ENCODE results near the gene LARGE2.

The LARGE2 gene

DNA sequence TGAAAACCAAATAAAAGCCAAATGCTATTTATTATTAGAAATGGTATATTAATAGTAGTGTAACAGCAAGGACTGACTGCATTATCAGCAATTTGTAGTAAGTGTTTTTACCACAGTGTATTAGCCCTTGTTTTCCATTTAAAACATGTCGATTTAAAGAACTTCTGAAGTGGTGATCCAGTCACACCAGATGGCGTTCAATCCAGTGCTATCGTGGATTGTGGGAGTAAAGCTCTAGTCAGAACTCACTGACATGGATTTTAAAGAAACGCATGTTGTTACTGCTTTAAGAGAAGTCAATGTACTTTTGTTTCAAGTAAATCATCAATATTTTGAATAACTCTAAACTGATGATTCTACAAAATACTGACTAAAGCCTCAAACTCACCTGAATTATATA lies 51.1 kb downstream of the LARGE2 start:
- Histone ChIP-seq H3K27ac (ENCODE audit: extremely low read depth, low read depth, low read length) (no peak overlapping the region), H3K4me3 (ENCODE audit: low read depth, low read length) (no peak overlapping the region), H3K4me1 (ENCODE audit: control insufficient read depth, insufficient read depth, low read length) (no peaks in the 10 kb centered on the region), H3K9me3 (ENCODE audit: control insufficient read depth, insufficient read depth, low read depth, low read length) (no peaks in the 10 kb centered on the region), H3K36me3 (ENCODE audit: control insufficient read depth in 2 of 2, insufficient read depth in 1 of 2, low read length in 2 of 2) (peaks cover 0 to 31% of the 10 kb centered on the region in 2 experiments; a peak in 1 of 3 replicates)
- TF ChIP-seq ZNF324 (tag by site-specific recombination; IDR thresholded peaks at IDR 0.05) (no peak), ZNF132 (tag by site-specific recombination; IDR thresholded peaks at IDR 0.05; ENCODE audit: borderline replicate concordance) (no peak), ZNF211 (tag by site-specific recombination; IDR thresholded peaks at IDR 0.05; ENCODE audit: low read depth) (no peak), ZNF16 (tag by site-specific recombination; IDR thresholded peaks at IDR 0.05; ENCODE audit: low read depth) (no peak), ZNF544 (tag by site-specific recombination; IDR thresholded peaks at IDR 0.05) (no peak), ZNF140 (tag by site-specific recombination; IDR thresholded peaks at IDR 0.05) (no peak), GLIS1 (tag by site-specific recombination; IDR thresholded peaks at IDR 0.05) (no peak), ZNF626 (tag by site-specific recombination; IDR thresholded peaks at IDR 0.05) (no peak), ZBTB8A (tag by site-specific recombination; IDR thresholded peaks at IDR 0.05) (no peak), ZNF654 (tag by site-specific recombination; IDR thresholded peaks at IDR 0.05; ENCODE audit: low read depth) (no peak), ZNF10 (tag by site-specific recombination; IDR thresholded peaks at IDR 0.05) (no peak), ZNF777 (tag by site-specific recombination; IDR thresholded peaks at IDR 0.05; ENCODE audit: borderline replicate concordance) (no peak), ZNF610 (tag by site-specific recombination; IDR thresholded peaks at IDR 0.05; ENCODE audit: borderline replicate concordance) (no peak), ZNF184 (tag by site-specific recombination; IDR thresholded peaks at IDR 0.05) (no peak)
- TF ChIP-seq, protein P1, sequence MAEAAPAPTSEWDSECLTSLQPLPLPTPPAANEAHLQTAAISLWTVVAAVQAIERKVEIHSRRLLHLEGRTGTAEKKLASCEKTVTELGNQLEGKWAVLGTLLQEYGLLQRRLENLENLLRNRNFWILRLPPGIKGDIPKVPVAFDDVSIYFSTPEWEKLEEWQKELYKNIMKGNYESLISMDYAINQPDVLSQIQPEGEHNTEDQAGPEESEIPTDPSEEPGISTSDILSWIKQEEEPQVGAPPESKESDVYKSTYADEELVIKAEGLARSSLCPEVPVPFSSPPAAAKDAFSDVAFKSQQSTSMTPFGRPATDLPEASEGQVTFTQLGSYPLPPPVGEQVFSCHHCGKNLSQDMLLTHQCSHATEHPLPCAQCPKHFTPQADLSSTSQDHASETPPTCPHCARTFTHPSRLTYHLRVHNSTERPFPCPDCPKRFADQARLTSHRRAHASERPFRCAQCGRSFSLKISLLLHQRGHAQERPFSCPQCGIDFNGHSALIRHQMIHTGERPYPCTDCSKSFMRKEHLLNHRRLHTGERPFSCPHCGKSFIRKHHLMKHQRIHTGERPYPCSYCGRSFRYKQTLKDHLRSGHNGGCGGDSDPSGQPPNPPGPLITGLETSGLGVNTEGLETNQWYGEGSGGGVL (tag by site-specific recombination; IDR thresholded peaks at IDR 0.05): no peak
- TF ChIP-seq, protein P2, sequence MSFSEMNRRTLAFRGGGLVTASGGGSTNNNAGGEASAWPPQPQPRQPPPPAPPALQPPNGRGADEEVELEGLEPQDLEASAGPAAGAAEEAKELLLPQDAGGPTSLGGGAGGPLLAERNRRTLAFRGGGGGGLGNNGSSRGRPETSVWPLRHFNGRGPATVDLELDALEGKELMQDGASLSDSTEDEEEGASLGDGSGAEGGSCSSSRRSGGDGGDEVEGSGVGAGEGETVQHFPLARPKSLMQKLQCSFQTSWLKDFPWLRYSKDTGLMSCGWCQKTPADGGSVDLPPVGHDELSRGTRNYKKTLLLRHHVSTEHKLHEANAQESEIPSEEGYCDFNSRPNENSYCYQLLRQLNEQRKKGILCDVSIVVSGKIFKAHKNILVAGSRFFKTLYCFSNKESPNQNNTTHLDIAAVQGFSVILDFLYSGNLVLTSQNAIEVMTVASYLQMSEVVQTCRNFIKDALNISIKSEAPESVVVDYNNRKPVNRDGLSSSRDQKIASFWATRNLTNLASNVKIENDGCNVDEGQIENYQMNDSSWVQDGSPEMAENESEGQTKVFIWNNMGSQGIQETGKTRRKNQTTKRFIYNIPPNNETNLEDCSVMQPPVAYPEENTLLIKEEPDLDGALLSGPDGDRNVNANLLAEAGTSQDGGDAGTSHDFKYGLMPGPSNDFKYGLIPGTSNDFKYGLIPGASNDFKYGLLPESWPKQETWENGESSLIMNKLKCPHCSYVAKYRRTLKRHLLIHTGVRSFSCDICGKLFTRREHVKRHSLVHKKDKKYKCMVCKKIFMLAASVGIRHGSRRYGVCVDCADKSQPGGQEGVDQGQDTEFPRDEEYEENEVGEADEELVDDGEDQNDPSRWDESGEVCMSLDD (tag by site-specific recombination; IDR thresholded peaks at IDR 0.05): no peak
- CTCF ChIA-PET: no interaction called here
- POLR2A ChIA-PET: no interaction called here

DNA sequence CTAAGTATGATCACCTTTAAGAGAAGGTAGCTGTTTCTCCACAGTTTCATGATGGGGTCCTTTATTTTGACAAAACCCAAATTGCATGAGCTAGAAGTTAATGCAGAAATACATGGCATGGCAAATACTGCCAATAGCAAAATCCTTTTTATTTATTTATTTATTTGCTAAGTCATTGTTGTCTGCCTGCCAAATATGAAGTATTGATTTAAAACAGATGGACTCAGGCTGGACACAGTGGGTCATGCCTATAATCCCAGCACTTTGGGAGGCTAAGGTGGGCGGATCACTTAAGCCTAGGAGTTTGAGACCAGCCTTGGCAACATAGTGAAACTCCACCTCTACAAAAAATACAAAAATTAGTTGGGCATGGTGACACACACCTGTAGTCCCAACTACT lies 52.4 kb downstream of the LARGE2 start:
- Histone ChIP-seq H3K4me1 (ENCODE audit: control insufficient read depth, insufficient read depth, low read length) (no peaks in the 10 kb centered on the region), H3K36me3 (ENCODE audit: control insufficient read depth in 2 of 2, insufficient read depth in 1 of 2, low read length in 2 of 2) (peaks cover 0 to 34% of the 10 kb centered on the region in 2 experiments; a peak in 1 of 3 replicates), H3K4me3 (ENCODE audit: low read depth, low read length) (no peak overlapping the region), H3K27ac (ENCODE audit: extremely low read depth, low read depth, low read length) (no peak overlapping the region), H3K9me3 (ENCODE audit: control insufficient read depth, insufficient read depth, low read depth, low read length) (no peaks in the 10 kb centered on the region)
- CTCF ChIA-PET: interaction anchor here (0.6 to 1.3 kb wide), 3 partner anchors 10 to 53 kb away, joined by 3 to 12 read pairs (median 3); no protein-coding TSS in a partner anchor
- POLR2A ChIA-PET: no interaction called here
- TF ChIP-seq FEZF1 (tag by site-specific recombination; IDR thresholded peaks at IDR 0.05) (no peak), ZNF571 (tag by site-specific recombination; IDR thresholded peaks at IDR 0.05) (no peak), ZNF830 (tag by site-specific recombination; IDR thresholded peaks at IDR 0.05; ENCODE audit: low read depth) (no peak), ZNF555 (tag by site-specific recombination; conservative IDR thresholded peaks at IDR 0.05) (no peak), ZNF211 (tag by site-specific recombination; IDR thresholded peaks at IDR 0.05; ENCODE audit: low read depth) (no peak), KLF9 (tag by site-specific recombination; IDR thresholded peaks at IDR 0.05; ENCODE audit: low read depth) (no peak), ZNF16 (tag by site-specific recombination; IDR thresholded peaks at IDR 0.05; ENCODE audit: low read depth) (no peak), ZNF311 (tag by site-specific recombination; IDR thresholded peaks at IDR 0.05; ENCODE audit: borderline replicate concordance) (no peak)
- TF ChIP-seq, protein P3, sequence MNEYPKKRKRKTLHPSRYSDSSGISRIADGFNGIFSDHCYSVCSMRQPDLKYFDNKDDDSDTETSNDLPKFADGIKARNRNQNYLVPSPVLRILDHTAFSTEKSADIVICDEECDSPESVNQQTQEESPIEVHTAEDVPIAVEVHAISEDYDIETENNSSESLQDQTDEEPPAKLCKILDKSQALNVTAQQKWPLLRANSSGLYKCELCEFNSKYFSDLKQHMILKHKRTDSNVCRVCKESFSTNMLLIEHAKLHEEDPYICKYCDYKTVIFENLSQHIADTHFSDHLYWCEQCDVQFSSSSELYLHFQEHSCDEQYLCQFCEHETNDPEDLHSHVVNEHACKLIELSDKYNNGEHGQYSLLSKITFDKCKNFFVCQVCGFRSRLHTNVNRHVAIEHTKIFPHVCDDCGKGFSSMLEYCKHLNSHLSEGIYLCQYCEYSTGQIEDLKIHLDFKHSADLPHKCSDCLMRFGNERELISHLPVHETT (tag by site-specific recombination; IDR thresholded peaks at IDR 0.05): no peak
- TF ChIP-seq, protein P4, sequence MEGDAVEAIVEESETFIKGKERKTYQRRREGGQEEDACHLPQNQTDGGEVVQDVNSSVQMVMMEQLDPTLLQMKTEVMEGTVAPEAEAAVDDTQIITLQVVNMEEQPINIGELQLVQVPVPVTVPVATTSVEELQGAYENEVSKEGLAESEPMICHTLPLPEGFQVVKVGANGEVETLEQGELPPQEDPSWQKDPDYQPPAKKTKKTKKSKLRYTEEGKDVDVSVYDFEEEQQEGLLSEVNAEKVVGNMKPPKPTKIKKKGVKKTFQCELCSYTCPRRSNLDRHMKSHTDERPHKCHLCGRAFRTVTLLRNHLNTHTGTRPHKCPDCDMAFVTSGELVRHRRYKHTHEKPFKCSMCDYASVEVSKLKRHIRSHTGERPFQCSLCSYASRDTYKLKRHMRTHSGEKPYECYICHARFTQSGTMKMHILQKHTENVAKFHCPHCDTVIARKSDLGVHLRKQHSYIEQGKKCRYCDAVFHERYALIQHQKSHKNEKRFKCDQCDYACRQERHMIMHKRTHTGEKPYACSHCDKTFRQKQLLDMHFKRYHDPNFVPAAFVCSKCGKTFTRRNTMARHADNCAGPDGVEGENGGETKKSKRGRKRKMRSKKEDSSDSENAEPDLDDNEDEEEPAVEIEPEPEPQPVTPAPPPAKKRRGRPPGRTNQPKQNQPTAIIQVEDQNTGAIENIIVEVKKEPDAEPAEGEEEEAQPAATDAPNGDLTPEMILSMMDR (tag by site-specific recombination; IDR thresholded peaks at IDR 0.05): no peak
- TF ChIP-seq, protein P5, sequence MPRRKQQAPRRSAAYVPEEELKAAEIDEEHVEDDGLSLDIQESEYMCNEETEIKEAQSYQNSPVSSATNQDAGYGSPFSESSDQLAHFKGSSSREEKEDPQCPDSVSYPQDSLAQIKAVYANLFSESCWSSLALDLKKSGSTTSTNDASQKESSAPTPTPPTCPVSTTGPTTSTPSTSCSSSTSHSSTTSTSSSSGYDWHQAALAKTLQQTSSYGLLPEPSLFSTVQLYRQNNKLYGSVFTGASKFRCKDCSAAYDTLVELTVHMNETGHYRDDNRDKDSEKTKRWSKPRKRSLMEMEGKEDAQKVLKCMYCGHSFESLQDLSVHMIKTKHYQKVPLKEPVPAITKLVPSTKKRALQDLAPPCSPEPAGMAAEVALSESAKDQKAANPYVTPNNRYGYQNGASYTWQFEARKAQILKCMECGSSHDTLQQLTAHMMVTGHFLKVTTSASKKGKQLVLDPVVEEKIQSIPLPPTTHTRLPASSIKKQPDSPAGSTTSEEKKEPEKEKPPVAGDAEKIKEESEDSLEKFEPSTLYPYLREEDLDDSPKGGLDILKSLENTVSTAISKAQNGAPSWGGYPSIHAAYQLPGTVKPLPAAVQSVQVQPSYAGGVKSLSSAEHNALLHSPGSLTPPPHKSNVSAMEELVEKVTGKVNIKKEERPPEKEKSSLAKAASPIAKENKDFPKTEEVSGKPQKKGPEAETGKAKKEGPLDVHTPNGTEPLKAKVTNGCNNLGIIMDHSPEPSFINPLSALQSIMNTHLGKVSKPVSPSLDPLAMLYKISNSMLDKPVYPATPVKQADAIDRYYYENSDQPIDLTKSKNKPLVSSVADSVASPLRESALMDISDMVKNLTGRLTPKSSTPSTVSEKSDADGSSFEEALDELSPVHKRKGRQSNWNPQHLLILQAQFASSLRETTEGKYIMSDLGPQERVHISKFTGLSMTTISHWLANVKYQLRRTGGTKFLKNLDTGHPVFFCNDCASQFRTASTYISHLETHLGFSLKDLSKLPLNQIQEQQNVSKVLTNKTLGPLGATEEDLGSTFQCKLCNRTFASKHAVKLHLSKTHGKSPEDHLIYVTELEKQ (tag by site-specific recombination; IDR thresholded peaks at IDR 0.05; ENCODE audit: borderline replicate concordance): no peak
